Heart left ventricle (tissue), 13 donors: ENCODE results near the gene RTEL1.

Source experiments
- POLR2A ChIP-seq, 2 donors: fragments of 450-650 bp; IDR thresholded peaks; one replicate each; pipeline ENCODE4 v1.6.1; 2017; ENCODE audit warnings: antibody characterized with exemption in 2 of 2, mild to moderate bottlenecking in 2 of 2, moderate library complexity in 2 of 2
- TF ChIP-seq, protein P1 (sequence below), 12 donors: fragments of 200-600 bp; sonication (generic) in 4 of 12; IDR thresholded peaks; one replicate each; pipeline versions ENCODE4 v1.5.0 to v1.8.0; 2018 to 2022; ENCODE audit warnings: antibody characterized with exemption in 12 of 12, mild to moderate bottlenecking in 5 of 12
- donor health status: ischemic (EF 13 %, LVEDD 7.1; RV severe dilation, severe dysfunction).
- donor health status: DM: no; HTN: yes; CAD: no.
- donor health status: DM: no; HTN: no; CAD: no.
- donor health status: ischemic (EF 25% LVEDD 6.9; RV normal size, moderate dysfunction).
- donor health status: ischemic (EF 25% LVEDD 5.7; RV mildly dilated, moderate dysfunction).
- donor health status: ischemic (EF 35%, LVEDD 5.7; RV mildly dilated, moderate dysfunction).
- donor health status: nonischemic (EF 11% LVEDD 7.7; RV severe dilation, severe dysfunction).
- donor health status: DM: yes; HTN: yes; CAD: no.
- donor health status: PGD.
- donor health status: ischemic (EF 29% LVEDD 5.4; RV normal size, mild dysfunction).
- donor health status: nonischemic (EF 23%, LVEDD 6.1; RV moderate dilation, normal function).

DNA sequence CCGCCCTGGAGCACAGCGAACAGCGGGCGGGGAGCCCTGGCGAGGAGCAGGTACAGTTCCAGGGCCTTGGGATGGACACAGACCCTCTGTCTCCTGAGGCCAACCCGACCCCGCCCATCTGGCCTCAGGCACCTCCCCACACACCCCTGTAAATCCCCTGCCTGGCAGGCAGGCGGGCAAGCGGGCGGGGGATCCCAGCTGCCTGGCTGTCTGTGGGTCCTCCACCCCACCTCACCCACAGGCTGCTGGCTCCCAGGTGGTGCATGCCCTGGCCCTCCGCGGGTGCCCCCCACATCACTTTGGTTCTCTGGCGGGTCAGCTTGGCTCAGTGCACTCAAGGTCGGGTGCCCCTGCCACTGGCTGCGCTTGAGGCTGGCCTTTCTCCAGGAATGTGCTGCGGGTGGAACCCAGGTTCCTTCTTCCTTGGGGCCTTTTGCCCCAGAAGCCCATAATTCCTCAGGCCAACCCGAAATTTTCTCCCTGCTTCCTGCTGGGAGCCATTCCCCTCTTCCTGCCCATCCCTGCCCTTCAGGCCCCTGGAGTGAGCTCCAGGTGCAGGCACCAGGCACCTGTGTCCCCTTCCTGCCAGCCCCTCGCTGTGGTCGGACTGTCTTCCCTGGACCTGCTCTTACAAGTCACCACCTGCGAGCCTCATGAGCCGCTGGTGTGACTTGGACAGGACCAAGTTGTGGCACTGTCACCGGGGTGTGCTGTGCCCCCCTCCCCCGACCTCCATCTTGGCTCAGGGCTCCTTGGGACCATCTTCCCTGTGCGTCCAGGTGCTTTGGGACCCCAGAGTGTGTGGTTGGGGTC, 33.0 kb downstream of the RTEL1 start:
- TF ChIP-seq, protein P1, sequence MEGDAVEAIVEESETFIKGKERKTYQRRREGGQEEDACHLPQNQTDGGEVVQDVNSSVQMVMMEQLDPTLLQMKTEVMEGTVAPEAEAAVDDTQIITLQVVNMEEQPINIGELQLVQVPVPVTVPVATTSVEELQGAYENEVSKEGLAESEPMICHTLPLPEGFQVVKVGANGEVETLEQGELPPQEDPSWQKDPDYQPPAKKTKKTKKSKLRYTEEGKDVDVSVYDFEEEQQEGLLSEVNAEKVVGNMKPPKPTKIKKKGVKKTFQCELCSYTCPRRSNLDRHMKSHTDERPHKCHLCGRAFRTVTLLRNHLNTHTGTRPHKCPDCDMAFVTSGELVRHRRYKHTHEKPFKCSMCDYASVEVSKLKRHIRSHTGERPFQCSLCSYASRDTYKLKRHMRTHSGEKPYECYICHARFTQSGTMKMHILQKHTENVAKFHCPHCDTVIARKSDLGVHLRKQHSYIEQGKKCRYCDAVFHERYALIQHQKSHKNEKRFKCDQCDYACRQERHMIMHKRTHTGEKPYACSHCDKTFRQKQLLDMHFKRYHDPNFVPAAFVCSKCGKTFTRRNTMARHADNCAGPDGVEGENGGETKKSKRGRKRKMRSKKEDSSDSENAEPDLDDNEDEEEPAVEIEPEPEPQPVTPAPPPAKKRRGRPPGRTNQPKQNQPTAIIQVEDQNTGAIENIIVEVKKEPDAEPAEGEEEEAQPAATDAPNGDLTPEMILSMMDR (IDR thresholded peaks at IDR 0.05) = no peak
- TF ChIP-seq POLR2A (IDR thresholded peaks at IDR 0.05) = no peak
